H9 (cell line): Measurements from ENCODE around the gene ENPEP. TPM values are rescaled to one million over a fixed set of nuclear protein-coding genes. Genes with fewer than 3 reads are reported as not detected.

ENCODE experiments used
- DNase-seq: peaks from one replicate; pipeline ENCODE4 v3.0.0-alpha.2; 2017
- H2AFZ ChIP-seq: one replicate; pipeline ENCODE4 v1.6.1; 2013; ENCODE audit warnings: mild to moderate bottlenecking, low read length, control low read depth, moderate library complexity
- H2AK5ac ChIP-seq: 2 replicates; pipeline ENCODE4 v1.6.1; 2013; ENCODE audit warnings: low read length, control low read depth, mixed read lengths; ENCODE audit not compliant: insufficient read length
- H2BK120ac ChIP-seq: one replicate; pipeline ENCODE4 v1.6.1; 2013; ENCODE audit warnings: low read depth, mild to moderate bottlenecking, low read length, control low read depth, inconsistent platforms; ENCODE audit not compliant: poor library complexity, severe bottlenecking
- H2BK12ac ChIP-seq: 2 replicates; pipeline ENCODE4 v1.6.1; 2013; ENCODE audit warnings: low read length, control low read depth, mixed read lengths, low read depth; ENCODE audit not compliant: insufficient read length
- H2BK15ac ChIP-seq: 2 replicates; pipeline ENCODE4 v1.6.1; 2013; ENCODE audit warnings: low read depth, low read length, control low read depth
- H2BK20ac ChIP-seq: one replicate; pipeline ENCODE4 v1.6.1; 2013; ENCODE audit warnings: low read depth, mild to moderate bottlenecking, low read length, control low read depth, inconsistent platforms; ENCODE audit not compliant: poor library complexity, severe bottlenecking
- H2BK5ac ChIP-seq: 2 replicates; pipeline ENCODE4 v1.6.1; 2013; ENCODE audit warnings: low read length, control low read depth, mixed read lengths; ENCODE audit not compliant: insufficient read length
- H3K14ac ChIP-seq: 2 replicates; pipeline ENCODE4 v1.6.1; 2013; ENCODE audit warnings: low read length, control low read depth; ENCODE audit not compliant: insufficient read depth
- H3K18ac ChIP-seq: 2 replicates; pipeline ENCODE4 v1.6.1; 2013; ENCODE audit warnings: low read depth, mild to moderate bottlenecking, mixed read lengths, low read length, control low read depth; ENCODE audit not compliant: insufficient read length
- H3K23ac ChIP-seq: 2 replicates; pipeline ENCODE4 v1.6.1; 2013; ENCODE audit warnings: low read length, control low read depth, mixed read lengths, low read depth; ENCODE audit not compliant: insufficient read length
- H3K23me2 ChIP-seq: 2 replicates; pipeline ENCODE4 v1.6.1; 2013; ENCODE audit warnings: low read depth, mild to moderate bottlenecking, mixed read lengths, low read length, control low read depth; ENCODE audit not compliant: insufficient read length, poor library complexity, severe bottlenecking
- H3K27ac ChIP-seq: 2 replicates; pipeline ENCODE4 v1.5.1; 2013; ENCODE audit warnings: low read length, control low read depth, mixed read lengths, low read depth; ENCODE audit not compliant: insufficient read length
- H3K27me3 ChIP-seq: 2 replicates; pipeline ENCODE4 v1.6.1; 2013; ENCODE audit warnings: low read length, control low read depth, inconsistent platforms; ENCODE audit not compliant: insufficient read depth
- H3K4ac ChIP-seq: 2 replicates; pipeline ENCODE4 v1.6.1; 2013; ENCODE audit warnings: low read depth, mild to moderate bottlenecking, control low read depth, inconsistent platforms, low read length, moderate library complexity
- H3K4me1 ChIP-seq: 2 replicates; pipeline ENCODE4 v1.6.1; 2013; ENCODE audit warnings: low read length, control low read depth, inconsistent platforms; ENCODE audit not compliant: insufficient read depth
- H3K4me2 ChIP-seq: 2 replicates; pipeline ENCODE4 v1.6.1; 2013; ENCODE audit warnings: low read length, control low read depth, mixed read lengths; ENCODE audit not compliant: insufficient read length, insufficient read depth
- H3K56ac ChIP-seq: 2 replicates; pipeline ENCODE4 v1.6.1; 2013; ENCODE audit warnings: low read depth, mild to moderate bottlenecking, mixed read lengths, low read length, control low read depth; ENCODE audit not compliant: insufficient read length
- H3K79me1 ChIP-seq: 2 replicates; pipeline ENCODE4 v1.6.1; 2013; ENCODE audit warnings: low read depth, mild to moderate bottlenecking, moderate library complexity, low read length, control low read depth, inconsistent platforms; ENCODE audit not compliant: insufficient read depth, poor library complexity, severe bottlenecking
- H3K79me2 ChIP-seq: 2 replicates; pipeline ENCODE4 v1.6.1; 2013; ENCODE audit warnings: low read length, control low read depth, inconsistent platforms; ENCODE audit not compliant: insufficient read depth
- H3K9ac ChIP-seq: 2 replicates; pipeline ENCODE4 v1.6.1; 2013; ENCODE audit warnings: low read length, control low read depth, mixed read lengths; ENCODE audit not compliant: insufficient read length; ENCODE audit errors: extremely low read depth
- H3K9me3 ChIP-seq: one replicate; pipeline ENCODE4 v1.6.1; 2013; ENCODE audit warnings: low read depth, low read length, inconsistent platforms; ENCODE audit not compliant: control insufficient read depth
- H3T11ph ChIP-seq: one replicate; pipeline ENCODE4 v1.6.1; 2013; ENCODE audit warnings: mild to moderate bottlenecking, low read length, control low read depth, inconsistent platforms
- H4K20me1 ChIP-seq: one replicate; pipeline ENCODE4 v1.6.1; 2013; ENCODE audit not compliant: control insufficient read depth, insufficient read length, insufficient read depth
- H4K5ac ChIP-seq: 2 replicates; pipeline ENCODE4 v1.6.1; 2013; ENCODE audit warnings: low read depth, mild to moderate bottlenecking, mixed read lengths, low read length, control low read depth; ENCODE audit not compliant: insufficient read length
- H4K8ac ChIP-seq: replicated peaks from 2 replicates; pipeline ENCODE4 v1.6.1; 2013; ENCODE audit warnings: low read length, control low read depth, mixed read lengths, low read depth; ENCODE audit not compliant: insufficient read length
- H4K91ac ChIP-seq: 2 replicates; pipeline ENCODE4 v1.6.1; 2013; ENCODE audit warnings: low read depth, mild to moderate bottlenecking, moderate library complexity, mixed read lengths, low read length, control low read depth; ENCODE audit not compliant: insufficient read length
- H3K27ac Mint-ChIP-seq, 3 experiments: 2 replicates in 2 of 3; 3 replicates in 1 of 3; pipeline ENCODE4 v1.8.0; 2020 to 2021; ENCODE audit warnings: mixed read lengths in 3 of 3, mild to moderate bottlenecking in 1 of 3, moderate library complexity in 1 of 3
- H3K27me3 Mint-ChIP-seq: 2 replicates; pipeline ENCODE4 v1.8.0; 2021; ENCODE audit warnings: low read depth, mild to moderate bottlenecking, moderate library complexity, mixed read lengths
- H3K36me3 Mint-ChIP-seq, 3 experiments: 2 replicates in 2 of 3; 3 replicates in 1 of 3; pipeline ENCODE4 v1.8.0; 2020 to 2021; ENCODE audit warnings: low read depth in 3 of 3, mixed read lengths in 3 of 3; ENCODE audit not compliant: insufficient read depth in 1 of 3
- H3K4me1 Mint-ChIP-seq, 2 experiments: 2 replicates each; pipeline ENCODE4 v1.8.0; 2020; ENCODE audit warnings: mixed read lengths in 2 of 2
- H3K4me3 Mint-ChIP-seq, 2 experiments: 2 replicates in 1 of 2; 3 replicates in 1 of 2; pipeline ENCODE4 v1.8.0; 2020 to 2021; ENCODE audit warnings: mild to moderate bottlenecking in 2 of 2, mixed read lengths in 2 of 2, moderate library complexity in 1 of 2
- H3K9me3 Mint-ChIP-seq, 2 experiments: 2 replicates in 1 of 2; 3 replicates in 1 of 2; pipeline ENCODE4 v1.8.0; 2020; ENCODE audit warnings: mild to moderate bottlenecking in 2 of 2, mixed read lengths in 2 of 2, moderate library complexity in 1 of 2
- WGBS: extraction: QIAGEN DNeasy Blood & Tissue Kit; methylation state at CpG from one replicate; pipeline ENCODE4 v1.1.7; 2013; ENCODE audit warnings: missing lambda C conversion rate, low lambda C conversion rate, mixed read lengths; ENCODE audit not compliant: insufficient read length; ENCODE audit errors: extremely low coverage; 5-methylcytosine and 5-hydroxymethylcytosine counted together
- total RNA-seq: library from RNA; stranded (reverse); gene quantifications from 2 replicates; pipeline ENCODE4 v1.2.1, GENCODE V29; 2021
- TF ChIP-seq, protein P1 (sequence below): fragments of 200-600 bp; sonication (generic); conservative IDR thresholded peaks from 3 replicates; pipeline ENCODE4 v1.8.0; 2021; ENCODE audit warnings: antibody characterized with exemption, mild to moderate bottlenecking

ENPEP gene
- total RNA-seq, 1 experiment from 2014 or later, result 0.44 TPM

DNA sequence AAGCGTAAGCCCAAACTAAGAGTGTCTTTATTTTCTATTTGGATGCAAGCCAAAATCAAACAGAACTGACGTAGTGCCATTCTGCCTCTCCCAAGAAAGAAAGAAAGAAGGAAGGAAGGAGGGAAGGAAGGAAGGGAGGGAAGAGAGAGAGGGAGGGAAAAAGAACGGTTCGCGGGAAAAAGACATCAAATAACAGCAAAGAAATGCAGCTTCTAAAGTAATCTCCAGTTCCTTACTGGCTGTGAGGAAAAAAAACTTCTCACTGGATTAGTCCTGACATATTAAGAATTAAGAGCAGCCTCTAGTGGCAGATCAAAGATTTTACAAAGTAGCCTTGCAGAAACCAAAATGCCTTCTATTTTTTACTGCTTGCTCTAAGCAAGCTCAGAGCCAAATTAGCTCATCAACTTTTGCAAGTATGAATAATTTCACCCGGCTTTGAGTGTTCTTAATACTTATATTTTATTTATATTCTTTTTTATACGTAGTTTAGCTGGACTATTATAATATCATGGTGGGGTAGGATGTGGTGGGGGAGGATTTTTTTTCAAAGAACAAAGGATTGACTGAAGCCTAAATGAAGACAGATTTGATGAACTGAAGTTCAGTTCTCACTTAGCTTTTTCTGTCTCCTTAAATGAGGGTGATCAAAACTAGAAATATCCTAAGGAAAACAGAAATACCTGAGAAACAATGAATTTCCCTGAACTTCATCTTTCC is 110.3 kb downstream of the ENPEP start:
- H3K56ac ChIP-seq, result no peak overlapping the region
- TF ChIP-seq, protein P1, sequence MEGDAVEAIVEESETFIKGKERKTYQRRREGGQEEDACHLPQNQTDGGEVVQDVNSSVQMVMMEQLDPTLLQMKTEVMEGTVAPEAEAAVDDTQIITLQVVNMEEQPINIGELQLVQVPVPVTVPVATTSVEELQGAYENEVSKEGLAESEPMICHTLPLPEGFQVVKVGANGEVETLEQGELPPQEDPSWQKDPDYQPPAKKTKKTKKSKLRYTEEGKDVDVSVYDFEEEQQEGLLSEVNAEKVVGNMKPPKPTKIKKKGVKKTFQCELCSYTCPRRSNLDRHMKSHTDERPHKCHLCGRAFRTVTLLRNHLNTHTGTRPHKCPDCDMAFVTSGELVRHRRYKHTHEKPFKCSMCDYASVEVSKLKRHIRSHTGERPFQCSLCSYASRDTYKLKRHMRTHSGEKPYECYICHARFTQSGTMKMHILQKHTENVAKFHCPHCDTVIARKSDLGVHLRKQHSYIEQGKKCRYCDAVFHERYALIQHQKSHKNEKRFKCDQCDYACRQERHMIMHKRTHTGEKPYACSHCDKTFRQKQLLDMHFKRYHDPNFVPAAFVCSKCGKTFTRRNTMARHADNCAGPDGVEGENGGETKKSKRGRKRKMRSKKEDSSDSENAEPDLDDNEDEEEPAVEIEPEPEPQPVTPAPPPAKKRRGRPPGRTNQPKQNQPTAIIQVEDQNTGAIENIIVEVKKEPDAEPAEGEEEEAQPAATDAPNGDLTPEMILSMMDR, result peak; percentile 66
- no peak overlapping the region for H2AFZ ChIP-seq
- H2BK20ac ChIP-seq, result no peak overlapping the region
- no peak overlapping the region for H3K4ac ChIP-seq
- no CpG with 5 or more reads among the region's 7 CpGs for WGBS
- H2BK15ac ChIP-seq, result no peak overlapping the region
- no peak overlapping the region for H2AK5ac ChIP-seq
- H3K36me3 Mint-ChIP-seq, result peaks cover 0 to 1% (median 0%) of the 10 kb centered on the region in 3 experiments; a peak in 1 of 7 replicates
- H3K27ac Mint-ChIP-seq, result no peak overlapping the region
- no peak overlapping the region for H2BK120ac ChIP-seq
- H3K9me3 ChIP-seq, result no peaks in the 10 kb centered on the region
- no peak for DNase-seq
- no peak overlapping the region for H3K18ac ChIP-seq
- no peaks in the 10 kb centered on the region for H4K20me1 ChIP-seq
- no peaks in the 10 kb centered on the region; the same call in 1 of the 2 replicates for H3K27me3 Mint-ChIP-seq
- no peaks in the 10 kb centered on the region for H3K23me2 ChIP-seq
- H3K27me3 ChIP-seq, result no peaks in the 10 kb centered on the region
- H4K8ac ChIP-seq, result no peak overlapping the region
- no peaks in the 10 kb centered on the region for H3K79me1 ChIP-seq
- no peak overlapping the region for H2BK12ac ChIP-seq
- H3K4me3 Mint-ChIP-seq, result no peak overlapping the region
- H2BK5ac ChIP-seq, result no peak overlapping the region
- no peak overlapping the region for H3T11ph ChIP-seq
- H3K4me1 ChIP-seq, result no peaks in the 10 kb centered on the region
- no peak overlapping the region for H3K27ac ChIP-seq
- no peaks in the 10 kb centered on the region for H3K79me2 ChIP-seq
- no peak overlapping the region for H4K5ac ChIP-seq
- no peak overlapping the region for H3K23ac ChIP-seq
- H3K4me2 ChIP-seq, result no peak overlapping the region
- no peak overlapping the region for H3K14ac ChIP-seq
- H3K4me1 Mint-ChIP-seq, result peaks cover 3% of the 10 kb centered on the region in 2 experiments; a peak in 3 of 4 replicates
- no peak overlapping the region for H4K91ac ChIP-seq
- no peaks in the 10 kb centered on the region for H3K9me3 Mint-ChIP-seq
- no peak overlapping the region for H3K9ac ChIP-seq
